Small intestine (tissue), 7 donors: Measurements from ENCODE around the gene DKC1. TPM values are rescaled to one million over a fixed set of nuclear protein-coding genes. Genes with fewer than 3 reads are reported as not detected.
"Not testable (repeated sequence)": the region's sequence is repeated elsewhere in the genome, so short reads cannot be mapped to it uniquely, and the experiment has no call there.

Experiments
- DNase-seq, 2 donors: peaks; one replicate each; pipeline versions ENCODE4 v3.0.0 to v3.0.0-alpha.2; 2013
- FAIRE-seq: peaks from 2 replicates; lab custom pipeline; 2012; peaks lifted over from hg19 to GRCh38; lab: Jason Lieb, UNC
- H3K27ac ChIP-seq, 3 donors: one replicate each; pipeline ENCODE4 v1.5.1; 2013; ENCODE audit warnings: low read length in 2 of 3, mild to moderate bottlenecking in 2 of 3, control low read depth in 1 of 3, inconsistent platforms in 1 of 3, low read depth in 1 of 3, moderate library complexity in 1 of 3
- H3K27me3 ChIP-seq, 3 donors: one replicate each; pipeline ENCODE4 v1.6.1; 2013; ENCODE audit warnings: low read length in 3 of 3, inconsistent platforms in 1 of 3; ENCODE audit not compliant: control insufficient read depth in 3 of 3, insufficient read depth in 3 of 3
- H3K36me3 ChIP-seq, 3 donors: one replicate each; pipeline ENCODE4 v1.6.1; 2013; ENCODE audit warnings: low read length in 3 of 3, inconsistent platforms in 1 of 3, low read depth in 1 of 3, mild to moderate bottlenecking in 1 of 3, moderate library complexity in 1 of 3; ENCODE audit not compliant: control insufficient read depth in 3 of 3, insufficient read depth in 2 of 3
- H3K4me1 ChIP-seq, 3 donors: one replicate each; pipeline ENCODE4 v1.6.1; 2013; ENCODE audit warnings: low read length in 2 of 3, inconsistent platforms in 1 of 3, low read depth in 1 of 3, mild to moderate bottlenecking in 1 of 3, moderate library complexity in 1 of 3; ENCODE audit not compliant: control insufficient read depth in 3 of 3, insufficient read depth in 2 of 3
- H3K4me3 ChIP-seq, 3 donors: one replicate each; pipeline ENCODE4 v1.5.1; 2013; ENCODE audit warnings: low read length in 3 of 3, control low read depth in 1 of 3, inconsistent platforms in 1 of 3, low read depth in 1 of 3, mild to moderate bottlenecking in 1 of 3, moderate library complexity in 1 of 3
- H3K9me3 ChIP-seq, 2 donors: one replicate each; pipeline ENCODE4 v1.6.1; 2013; ENCODE audit warnings: low read depth in 1 of 2, low read length in 1 of 2; ENCODE audit not compliant: control insufficient read depth in 2 of 2, insufficient read depth in 1 of 2
- WGBS, 3 donors: extraction: QIAGEN DNeasy Blood & Tissue Kit; methylation state at CpG; one replicate each; pipeline ENCODE4 v1.1.7; 2013; 5-methylcytosine and 5-hydroxymethylcytosine counted together
- polyA plus RNA-seq, 4 donors: library from polyadenylated mRNA; stranded (reverse) in 3 of 4; unstranded in 1 of 4; fragments of 200-250 nt in 3 of 4; fragments of 120-200 nt in 1 of 4; gene quantifications; one replicate each; pipeline versions ENCODE4 v1.2.1 to v1.2.3, GENCODE V29; 2013
- donor health status: healthy with polysubstance abuse.
- donor health status: control.
- donor health status: control.
- donor health status: Bipolar disorder and iron deficiency.
- donor health status: healthy.

DKC1 gene
- polyA plus RNA-seq, 4 donors: 12.5 to 56.0 (median 32.5) TPM

GRCh38 chrX:154825586-154825985 lies 62.9 kb downstream of the DKC1 start:
- FAIRE-seq, H3K4me3 ChIP-seq, H3K36me3 ChIP-seq, H3K9me3 ChIP-seq, H3K4me1 ChIP-seq, DNase-seq, H3K27ac ChIP-seq, H3K27me3 ChIP-seq: not testable (repeated sequence)
- no CpG with 5 or more reads among the region's 3 CpGs for WGBS, 3 donors

Other genes with a start within 250 kb of the DKC1 start
- 100 to 1,000 TPM in 2 of 4 donors, 10 to 100 TPM in 2; 45.6 to 123 (median 90.1) TPM for gene FAM3A, start 246.6 kb upstream of the DKC1 start, polyA plus RNA-seq
- gene G6PD, start 216.0 kb upstream of the DKC1 start, polyA plus RNA-seq: 10 to 100 TPM; 10.5 to 23.4 (median 13.3) TPM
- 10 to 100 TPM; 17.7 to 34.9 (median 27.7) TPM for gene IKBKG, start 215.2 kb upstream of the DKC1 start, polyA plus RNA-seq
- gene CTAG1A, start 177.7 kb upstream of the DKC1 start, polyA plus RNA-seq: not detected
- not detected for gene CTAG1B, start 143.6 kb upstream of the DKC1 start, polyA plus RNA-seq
- 1 to 10 TPM in 1 of 4 donors, not detected in 3; 7.8 TPM for gene CTAG2, start 109.3 kb upstream of the DKC1 start, polyA plus RNA-seq
- gene GAB3, start 11.8 kb upstream of the DKC1 start, polyA plus RNA-seq: 1 to 10 TPM; 1.1 to 2.1 (median 1.3) TPM
- gene MPP1, start 42.6 kb downstream of the DKC1 start, polyA plus RNA-seq: 100 to 1,000 TPM in 2 of 4 donors, 10 to 100 TPM in 2; 35.9 to 199 (median 87.7) TPM
- gene SMIM9, start 71.8 kb downstream of the DKC1 start, polyA plus RNA-seq: not detected
- 10 to 100 TPM; 13.2 to 39.4 (median 18.7) TPM for gene F8A1, start 123.5 kb downstream of the DKC1 start, polyA plus RNA-seq